ENCODE measurements around the gene ZNF394. TPM values are rescaled to one million over a fixed set of nuclear protein-coding genes. Genes with fewer than 3 reads are reported as not detected.

ZNF394 gene
- total RNA-seq, 2 experiments from 2014 or later: 25.9 to 28.0 TPM

- DNase-seq (no peak), ATAC-seq (no peak)
- CTCF ChIA-PET: no interaction called here
- Mint-ChIP-seq H3K27ac (no peak overlapping the region), H3K36me3 (ENCODE audit: low read depth) (peaks cover 33% of the 10 kb centered on the region), H3K4me3 (no peak overlapping the region), H3K9me3 (no peaks in the 10 kb centered on the region), H3K27me3 (no peaks in the 10 kb centered on the region), H3K4me1 (ENCODE audit: low read depth) (peaks cover 3% of the 10 kb centered on the region)
- intact Hi-C loops (cut with micrococcal nuclease): no loop called here
- POLR2A ChIA-PET: interaction anchor here (1.5 kb wide), 1 partner anchor 10 kb away, joined by 5 read pairs; no protein-coding TSS in a partner anchor
- TF ChIP-seq CTCF (IDR thresholded peaks at IDR 0.05): no peak
Observed at GRCh38 chr7:99451936-99452335, 48.1 kb downstream of the ZNF394 start.

- CTCF ChIA-PET: interaction anchor here (0.8 kb wide), 1 partner anchor 14 kb away, joined by 3 read pairs; no protein-coding TSS in a partner anchor
- no peak for TF ChIP-seq CTCF (IDR thresholded peaks at IDR 0.05)
Observed at GRCh38 chr7:99449326-99449725, 50.8 kb downstream of the ZNF394 start.

DNA sequence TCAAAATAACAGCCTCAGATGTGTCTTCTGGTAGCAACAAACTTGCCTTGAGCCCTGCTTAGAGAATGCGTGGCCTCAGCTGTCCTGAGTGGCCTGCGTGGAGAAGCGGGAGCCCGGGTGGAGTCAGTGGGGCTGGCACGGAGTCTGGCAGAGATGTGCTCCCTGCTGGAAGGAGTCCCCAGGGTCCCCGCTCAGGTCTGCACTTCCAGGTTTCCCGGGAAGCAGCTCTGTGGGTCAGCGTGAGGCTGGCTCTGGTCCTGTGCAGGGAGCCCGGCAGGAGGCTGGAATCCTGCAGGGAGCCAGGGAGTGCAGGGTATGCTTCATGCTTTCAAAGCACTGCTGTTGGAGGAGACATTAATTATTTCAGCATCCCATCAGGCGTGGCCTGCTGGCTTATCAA is 51.2 kb downstream of the ZNF394 start:
- Mint-ChIP-seq H3K4me1 (ENCODE audit: low read depth) (peaks cover 2% of the 10 kb centered on the region), H3K4me3 (no peak overlapping the region), H3K36me3 (ENCODE audit: low read depth) (peaks cover 41% of the 10 kb centered on the region), H3K9me3 (no peaks in the 10 kb centered on the region), H3K27ac (no peak overlapping the region), H3K27me3 (no peaks in the 10 kb centered on the region)
- no peak for ATAC-seq
- TF ChIP-seq CTCF (IDR thresholded peaks at IDR 0.05): no peak
- no peak for DNase-seq
- POLR2A ChIA-PET: interaction anchor here (1.0 to 1.5 kb wide), 4 partner anchors 9 to 40 kb away, joined by 3 to 5 read pairs (median 4); partner anchors contain the start of gene BUD31
- CTCF ChIA-PET: interaction anchor here (0.8 kb wide), 1 partner anchor 15 kb away, joined by 3 read pairs; no protein-coding TSS in a partner anchor
- intact Hi-C loops (cut with micrococcal nuclease): no loop called here

More at GRCh38 chr7:99449326-99449725, 50.8 kb downstream of the ZNF394 start:
- H3K36me3 Mint-ChIP-seq (ENCODE audit: low read depth): peaks cover 39% of the 10 kb centered on the region
- H3K9me3 Mint-ChIP-seq: no peaks in the 10 kb centered on the region
- POLR2A ChIA-PET: interaction anchor here (1.0 to 1.5 kb wide), 5 partner anchors 9 to 40 kb away, joined by 3 to 6 read pairs (median 4); partner anchors contain the start of genes ATP5MF and BUD31
- no peaks in the 10 kb centered on the region for H3K27me3 Mint-ChIP-seq
- H3K4me3 Mint-ChIP-seq: no peak overlapping the region
- intact Hi-C loops (cut with micrococcal nuclease): no loop called here
- DNase-seq (no peak), ATAC-seq (no peak)
- H3K27ac Mint-ChIP-seq: no peak overlapping the region
- peaks cover 2% of the 10 kb centered on the region for H3K4me1 Mint-ChIP-seq (ENCODE audit: low read depth)

- Mint-ChIP-seq H3K36me3 (ENCODE audit: low read depth) (peaks cover 43% of the 10 kb centered on the region), H3K4me1 (ENCODE audit: low read depth) (peaks cover 6% of the 10 kb centered on the region), H3K27me3 (no peaks in the 10 kb centered on the region), H3K27ac (no peak overlapping the region), H3K9me3 (no peaks in the 10 kb centered on the region), H3K4me3 (no peak overlapping the region)
- CTCF ChIA-PET: no interaction called here
- ATAC-seq (no peak), DNase-seq (peak; percentile 22)
- POLR2A ChIA-PET: interaction anchor here (0.6 to 1.5 kb wide), 4 partner anchors 12 to 220 kb away, joined by 3 to 4 read pairs (median 4); no protein-coding TSS in a partner anchor
- intact Hi-C loops (cut with micrococcal nuclease): no loop called here
- no peak for TF ChIP-seq CTCF (IDR thresholded peaks at IDR 0.05)
Observed at GRCh38 chr7:99447943-99448342, 52.1 kb downstream of the ZNF394 start.

- ChIA-PET CTCF (no interaction called here), POLR2A (no interaction called here)
- DNase-seq: no peak
- Mint-ChIP-seq H3K4me3 (no peak overlapping the region), H3K9me3 (no peaks in the 10 kb centered on the region), H3K27me3 (no peaks in the 10 kb centered on the region), H3K36me3 (ENCODE audit: low read depth) (peaks cover 51% of the 10 kb centered on the region), H3K4me1 (ENCODE audit: low read depth) (peaks cover 13% of the 10 kb centered on the region), H3K27ac (no peak overlapping the region)
- intact Hi-C loops (cut with micrococcal nuclease): no loop called here
- no peak for ATAC-seq
- no peak for TF ChIP-seq CTCF (IDR thresholded peaks at IDR 0.05)
Observed at GRCh38 chr7:99446096-99446495, 54.0 kb downstream of the ZNF394 start.

Other genes with a start within 250 kb of the ZNF394 start
- not detected for gene MYH16, start 227.4 kb downstream of the ZNF394 start, total RNA-seq
- gene ARPC1A, start 174.4 kb downstream of the ZNF394 start, total RNA-seq: 10 to 100 TPM; 45.4 to 45.8 TPM
- 100 to 1,000 TPM; 304 to 307 TPM for gene ARPC1B, start 125.6 kb downstream of the ZNF394 start, total RNA-seq
- 100 to 1,000 TPM; 160 TPM for gene PDAP1, start 91.7 kb downstream of the ZNF394 start, total RNA-seq
- gene BUD31, start 91.3 kb downstream of the ZNF394 start, total RNA-seq: 100 to 1,000 TPM; 118 to 124 TPM
- gene PTCD1, start 61.5 kb downstream of the ZNF394 start, total RNA-seq: 1 to 10 TPM; 7.2 to 8.2 TPM
- gene CPSF4, start 61.3 kb downstream of the ZNF394 start, total RNA-seq: 10 to 100 TPM; 62.3 to 64.6 TPM
- gene ATP5MF, start 34.1 kb downstream of the ZNF394 start, total RNA-seq: 100 to 1,000 TPM; 416 to 417 TPM
- gene ZNF789, start 27.4 kb downstream of the ZNF394 start, total RNA-seq: 10 to 100 TPM; 18.8 to 19.1 TPM
- 1 to 10 TPM; 7.6 to 7.9 TPM for gene ZKSCAN5, start 4.4 kb upstream of the ZNF394 start, total RNA-seq
- 1 to 10 TPM; 4.8 to 4.9 TPM for gene FAM200A, start 51.8 kb upstream of the ZNF394 start, total RNA-seq
- gene ZNF655, start 58.4 kb upstream of the ZNF394 start, total RNA-seq: 10 to 100 TPM; 63.0 to 65.2 TPM
- 1 to 10 TPM in 1 of 2 experiments, under 1 TPM in 1; 0.92 to 2.2 TPM for gene TMEM225B, start 98.0 kb upstream of the ZNF394 start, total RNA-seq
- gene ZSCAN25, start 116.7 kb upstream of the ZNF394 start, total RNA-seq: 10 to 100 TPM; 31.8 to 35.8 TPM
- gene CYP3A5, start 179.7 kb upstream of the ZNF394 start, total RNA-seq: not detected
- gene CYP3A7, start 234.9 kb upstream of the ZNF394 start, total RNA-seq: not detected